IPS-18a (cell line): ENCODE measurements around the gene SLC6A3.

Source experiments
- H3K27ac ChIP-seq: one replicate; pipeline ENCODE4 v1.5.1; 2013; ENCODE audit warnings: low read length
- H3K27me3 ChIP-seq: one replicate; pipeline ENCODE4 v1.6.1; 2013; ENCODE audit warnings: mild to moderate bottlenecking, low read length; ENCODE audit not compliant: control insufficient read depth, insufficient read depth
- H3K36me3 ChIP-seq: one replicate; pipeline ENCODE4 v1.6.1; 2013; ENCODE audit warnings: low read depth, low read length; ENCODE audit not compliant: control insufficient read depth
- H3K4me1 ChIP-seq: one replicate; pipeline ENCODE4 v1.6.1; 2013; ENCODE audit warnings: low read depth, low read length; ENCODE audit not compliant: control insufficient read depth
- H3K4me3 ChIP-seq: one replicate; pipeline ENCODE4 v1.5.1; 2013; ENCODE audit warnings: low read length
- H3K9ac ChIP-seq: one replicate; pipeline ENCODE4 v1.6.1; 2013; ENCODE audit warnings: mild to moderate bottlenecking, low read length, moderate library complexity
- H3K9me3 ChIP-seq: one replicate; pipeline ENCODE4 v1.6.1; 2013; ENCODE audit warnings: low read depth, low read length; ENCODE audit not compliant: control insufficient read depth

SLC6A3 gene

DNA sequence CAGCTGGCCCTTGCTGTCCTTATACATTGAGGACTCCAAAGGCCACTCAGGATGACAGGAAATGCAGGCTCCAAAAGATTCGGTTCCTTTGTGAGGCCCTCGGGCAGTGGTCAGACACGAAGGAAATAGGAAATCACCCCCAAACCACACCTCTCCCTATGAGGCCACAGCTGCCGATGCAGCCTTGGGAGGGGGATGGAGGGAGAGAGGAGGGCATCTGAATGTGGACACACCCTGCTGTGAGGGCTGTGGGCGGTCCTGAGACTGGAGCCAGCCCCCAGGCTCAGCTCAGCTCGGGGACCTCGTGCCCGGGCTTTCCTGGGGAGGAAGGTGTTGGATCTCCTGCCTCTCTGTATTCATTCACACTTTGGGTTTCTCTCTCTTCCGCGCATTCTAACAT, 97.7 kb downstream of the SLC6A3 start:
- H3K9me3 ChIP-seq, result no peaks in the 10 kb centered on the region
- H3K36me3 ChIP-seq, result peaks cover 6% of the 10 kb centered on the region
- H3K27me3 ChIP-seq, result no peaks in the 10 kb centered on the region
- no peaks in the 10 kb centered on the region for H3K4me1 ChIP-seq
- H3K27ac ChIP-seq, result no peak overlapping the region
- no peak overlapping the region for H3K4me3 ChIP-seq
- H3K9ac ChIP-seq, result no peak overlapping the region

DNA sequence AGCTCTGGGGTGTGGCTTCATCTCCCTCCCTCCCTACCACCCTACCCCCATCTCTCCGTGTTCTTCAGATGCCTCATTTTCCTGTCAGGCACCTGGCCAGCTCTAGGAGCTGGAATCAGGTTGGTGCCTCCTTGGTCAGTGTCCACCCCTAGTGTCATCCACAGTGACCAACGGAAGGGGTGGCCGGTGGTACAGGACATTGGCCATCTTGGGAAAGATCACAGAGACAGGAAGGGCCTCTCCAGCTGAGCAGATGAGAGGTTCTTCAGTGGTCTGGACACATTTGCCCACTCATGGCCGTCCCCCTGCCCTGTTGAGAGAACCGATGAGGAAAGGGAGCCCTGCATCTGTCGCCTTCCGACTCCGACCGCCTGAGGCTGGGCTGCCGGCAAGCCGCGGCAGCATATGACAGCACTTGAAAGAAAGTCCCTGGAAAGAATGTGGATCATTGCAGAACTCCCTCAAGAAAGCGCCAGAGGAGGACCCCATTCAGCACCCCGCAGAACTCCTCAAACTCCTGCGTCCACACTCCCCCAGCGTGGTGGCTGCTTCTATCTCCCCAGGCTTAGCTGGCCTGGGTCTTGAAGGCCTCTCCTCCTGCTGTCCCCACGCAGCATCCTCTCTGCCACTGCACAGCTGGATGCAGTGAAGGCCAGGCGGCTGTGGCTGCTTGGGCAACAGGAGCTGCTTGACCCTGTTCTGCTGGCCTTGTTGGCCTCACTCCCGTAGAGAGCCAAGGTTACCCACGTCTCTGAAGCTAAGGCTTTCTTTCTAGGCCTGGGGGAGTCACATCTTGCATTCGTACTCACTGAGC, 98.4 kb downstream of the SLC6A3 start:
- Histone ChIP-seq H3K27me3 (no peaks in the 10 kb centered on the region), H3K4me1 (no peaks in the 10 kb centered on the region), H3K9ac (no peak overlapping the region), H3K9me3 (no peaks in the 10 kb centered on the region), H3K27ac (no peak overlapping the region), H3K4me3 (no peak overlapping the region), H3K36me3 (peaks cover 14% of the 10 kb centered on the region)

DNA sequence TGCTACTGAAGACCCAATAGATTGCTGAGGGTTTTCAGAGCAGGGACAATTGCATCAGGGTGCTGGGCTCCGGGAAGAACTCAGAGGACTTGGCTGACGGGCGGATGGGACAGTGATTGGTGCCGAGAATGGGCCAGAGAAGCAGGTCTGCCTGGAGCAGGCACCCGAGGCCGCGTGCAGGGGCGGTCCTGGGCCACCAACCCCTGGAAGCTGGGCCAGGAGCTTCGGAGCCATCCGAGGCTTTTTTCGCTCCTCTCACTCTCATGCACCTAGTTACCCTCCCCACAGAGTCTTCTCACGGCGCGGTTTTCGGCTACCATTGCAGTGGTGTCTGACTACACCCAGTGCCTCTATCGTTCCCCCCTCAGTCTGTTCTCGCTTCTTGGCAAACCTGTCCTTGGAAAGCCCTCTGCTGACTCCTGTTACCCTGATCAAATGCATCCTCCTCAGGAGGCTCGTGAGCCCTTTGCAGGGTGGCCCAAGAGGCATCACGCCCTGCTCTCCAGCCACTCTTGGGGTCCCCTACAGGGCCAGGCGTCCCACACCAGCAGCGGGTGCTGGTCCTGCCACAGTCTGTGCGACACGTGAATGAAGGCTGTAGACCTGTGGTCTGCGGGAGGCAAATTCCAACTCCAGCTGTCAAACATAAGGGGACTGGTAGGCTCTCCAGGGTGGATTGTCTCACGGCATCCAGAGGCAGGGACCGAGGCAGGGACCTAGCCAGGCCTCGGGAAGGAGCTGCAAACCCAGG, 99.2 kb downstream of the SLC6A3 start:
- H3K27me3 ChIP-seq, result no peaks in the 10 kb centered on the region
- H3K9ac ChIP-seq, result peak overlapping the region; percentile 75
- H3K4me1 ChIP-seq, result no peaks in the 10 kb centered on the region
- peaks cover 21% of the 10 kb centered on the region for H3K36me3 ChIP-seq
- no peak overlapping the region for H3K27ac ChIP-seq
- peak overlapping the region; percentile 93 for H3K4me3 ChIP-seq
- no peaks in the 10 kb centered on the region for H3K9me3 ChIP-seq

DNA sequence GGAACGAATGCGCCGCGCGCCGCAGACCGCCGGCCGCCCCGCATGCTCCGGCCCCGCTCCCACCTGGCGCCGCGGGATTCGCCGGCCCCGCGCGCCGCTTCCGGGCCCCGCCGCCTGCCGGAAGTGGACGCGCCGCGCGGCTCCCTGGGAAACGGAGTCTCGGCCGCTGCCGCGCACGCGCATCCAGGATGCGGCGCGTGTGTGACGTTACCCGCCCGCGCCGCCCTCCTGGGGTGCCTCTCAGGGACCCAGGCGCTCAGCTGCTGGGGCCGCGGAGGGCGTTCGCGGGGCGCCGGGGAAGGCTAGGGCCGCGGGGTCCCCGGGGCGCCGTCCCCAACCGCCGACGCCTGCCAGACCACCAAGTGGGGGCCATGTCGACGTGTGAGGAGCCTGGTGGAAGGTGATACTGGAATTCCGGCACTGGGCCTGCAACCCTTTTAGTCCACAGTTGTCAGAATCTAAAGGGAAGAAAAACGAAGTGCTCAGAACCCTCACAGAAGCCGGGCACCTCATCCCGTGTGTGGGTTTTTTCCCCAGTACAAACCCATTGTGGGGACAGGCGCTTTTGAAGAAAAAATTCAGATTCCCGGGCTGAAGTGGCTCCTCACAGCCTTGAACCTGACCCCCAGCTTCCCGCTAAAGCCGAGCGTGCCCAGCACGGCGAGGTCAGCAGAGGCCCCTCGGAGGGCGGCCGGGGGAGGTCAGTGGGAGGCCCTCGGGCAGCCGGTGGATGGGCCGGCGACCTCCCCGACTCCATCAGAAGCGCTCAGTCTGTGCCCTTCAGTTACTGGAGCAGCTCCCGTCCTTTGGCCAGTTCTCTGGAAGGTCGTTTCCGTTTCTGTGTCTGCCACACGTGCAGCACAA, 100.0 kb downstream of the SLC6A3 start, which contains the start of gene CLPTM1L:
Gene CLPTM1L, minus strand, starts transcription at position 125 of the 864 bp plus-strand sequence. CDS start 258 bp downstream, outside the sequence.
- Histone ChIP-seq H3K27ac (no peak within 1 kb of the TSS), H3K36me3 (peaks cover 28% of the 10 kb centered on the region), H3K27me3 (no peaks in the 10 kb centered on the region), H3K9me3 (no peaks in the 10 kb centered on the region), H3K4me1 (no peaks in the 10 kb centered on the region), H3K4me3 (peak within 1 kb of the TSS; percentile 93), H3K9ac (peak within 1 kb of the TSS; percentile 75)

DNA sequence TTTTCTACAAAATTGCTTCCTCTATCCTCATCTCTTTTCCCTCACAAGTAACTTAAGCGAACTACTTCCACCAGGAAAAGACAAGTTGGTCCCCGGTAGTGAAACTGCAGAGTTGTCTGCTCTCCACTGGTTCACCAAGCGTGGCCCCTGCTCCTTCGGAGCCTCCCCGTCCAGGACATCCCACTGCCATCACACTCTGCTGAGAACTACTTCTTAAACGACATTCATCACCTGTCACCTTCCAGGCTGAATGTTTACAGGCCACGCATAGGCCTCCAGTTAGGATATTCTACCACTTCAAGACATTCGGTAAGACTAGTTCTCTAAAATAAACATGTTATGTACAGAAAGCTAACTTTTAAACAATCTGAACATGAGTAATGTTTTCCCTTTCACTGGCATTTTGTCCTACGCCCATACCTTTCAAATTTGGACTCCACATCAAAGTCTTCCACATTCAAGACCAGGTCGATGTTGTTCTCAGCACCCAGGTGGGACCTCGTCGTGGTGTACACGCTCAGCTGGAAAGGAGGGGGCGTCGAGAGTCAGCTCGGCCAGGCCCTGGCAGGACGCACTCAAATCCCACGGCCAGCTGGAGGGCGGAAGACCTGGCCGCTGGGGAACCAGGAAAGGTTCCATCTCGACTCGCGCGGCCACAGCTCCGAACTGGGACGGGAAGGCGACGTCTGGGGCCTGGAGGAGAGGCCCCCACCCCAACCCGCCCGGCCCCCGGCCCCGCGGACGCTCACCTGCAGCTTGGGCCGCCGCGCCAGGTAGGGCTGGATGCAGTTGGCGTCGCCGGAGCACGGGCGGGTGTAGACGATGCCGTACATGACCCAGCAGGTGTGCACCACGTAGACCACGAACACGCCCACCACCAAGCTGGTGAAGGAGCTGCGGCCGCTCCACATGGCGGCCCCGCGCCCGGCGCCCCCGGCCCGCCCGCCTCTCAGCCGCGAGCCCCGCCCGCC, 101.0 kb downstream of the SLC6A3 start:
- Histone ChIP-seq H3K27ac (no peak overlapping the region), H3K9ac (peak overlapping the region; percentile 67), H3K4me3 (peak overlapping the region; percentile 92), H3K9me3 (no peaks in the 10 kb centered on the region), H3K27me3 (no peaks in the 10 kb centered on the region), H3K36me3 (peaks cover 31% of the 10 kb centered on the region), H3K4me1 (no peaks in the 10 kb centered on the region)

DNA sequence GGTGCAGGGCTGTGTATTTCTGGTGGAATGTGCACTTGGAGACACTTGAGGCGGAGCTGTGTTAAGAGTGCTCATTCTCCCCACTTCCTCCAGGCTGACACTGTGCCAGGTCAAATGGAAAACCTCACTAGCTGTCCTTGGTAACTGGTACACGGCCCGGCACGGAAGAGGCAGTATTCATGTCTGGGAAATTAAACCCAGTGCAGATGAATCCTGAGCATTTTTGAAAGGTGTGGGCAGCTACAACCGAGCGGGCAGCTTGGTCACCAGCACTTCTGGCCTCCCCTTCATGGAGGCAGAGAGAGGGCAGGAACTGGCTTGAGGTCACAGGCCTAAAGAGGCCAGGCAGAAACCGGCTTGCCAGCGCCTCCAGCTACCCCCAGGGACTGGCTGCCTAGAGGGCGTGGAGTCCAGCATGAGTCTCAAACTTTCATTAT, 101.9 kb downstream of the SLC6A3 start:
- H3K27me3 ChIP-seq, result no peaks in the 10 kb centered on the region
- H3K9me3 ChIP-seq, result no peaks in the 10 kb centered on the region
- H3K9ac ChIP-seq, result no peak overlapping the region
- H3K4me3 ChIP-seq, result peak overlapping the region; percentile 92
- H3K27ac ChIP-seq, result no peak overlapping the region
- H3K4me1 ChIP-seq, result no peaks in the 10 kb centered on the region
- peaks cover 39% of the 10 kb centered on the region for H3K36me3 ChIP-seq
